OCI-M1 (cell line): ENCODE results near the gene NFIL3.
A peak's percentile ranks its signal among the peaks of the same experiment; 100 is the strongest.

ENCODE experiments used
- DNase-seq: peaks from one replicate; lab custom pipeline; 2025; lab: John Stamatoyannopoulos, UW

The NFIL3 gene

DNA sequence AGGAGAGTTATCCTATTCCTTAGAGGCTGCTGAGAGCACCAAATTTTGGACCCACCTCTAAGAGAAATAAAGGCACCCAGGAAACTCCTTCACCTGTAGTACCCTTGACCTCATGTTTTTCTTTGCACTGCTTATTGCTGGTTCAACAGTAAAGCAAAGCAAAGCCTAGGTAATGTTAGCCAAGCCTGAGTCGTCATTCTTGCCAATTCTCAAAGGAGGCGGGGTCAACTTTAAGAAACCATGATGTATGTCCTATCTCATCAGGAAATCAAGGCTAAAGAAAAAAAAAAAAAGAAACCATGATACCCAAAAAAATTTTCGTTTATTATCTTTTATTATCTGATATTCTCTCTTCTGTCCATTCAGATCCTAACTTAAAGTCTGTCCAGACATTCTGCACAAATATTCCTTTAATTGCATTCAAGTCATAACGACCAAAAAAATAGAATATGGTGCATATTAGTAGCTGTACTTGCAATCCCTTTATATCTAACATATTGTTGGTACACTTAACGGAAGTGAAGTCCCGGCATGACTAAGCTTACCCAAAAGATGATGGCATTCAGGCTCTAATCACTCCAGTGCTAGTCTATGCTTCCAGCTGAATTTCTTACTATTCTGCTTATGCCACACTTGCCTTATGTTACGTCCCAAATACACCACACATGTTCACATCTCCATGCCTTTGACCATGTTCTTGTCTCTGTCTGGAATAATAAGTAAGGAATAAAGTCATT is 63.7 kb downstream of the NFIL3 start:
- DNase-seq: peak; percentile 35

DNA sequence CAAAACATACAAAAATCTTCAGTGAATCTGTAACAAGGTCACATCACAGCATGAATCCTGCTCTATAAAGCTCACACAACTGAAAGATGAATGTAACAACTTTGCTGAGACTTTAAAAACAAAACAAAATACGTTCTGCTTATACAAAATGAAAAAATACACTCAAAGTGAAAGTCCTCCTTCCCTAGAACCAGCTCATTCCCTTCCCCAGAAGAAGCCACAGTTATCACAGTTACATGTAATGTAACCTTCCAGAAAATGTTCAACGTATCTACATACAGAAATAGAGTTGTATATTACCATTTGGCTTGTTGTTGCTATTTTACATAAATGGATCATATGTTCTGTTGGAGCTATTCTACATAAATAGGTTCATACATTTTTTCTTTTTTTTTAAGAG is 64.5 kb downstream of the NFIL3 start:
- DNase-seq: no peak
